ENCODE results near the gene AMY1A.
"Not testable (repeated sequence)": the region's sequence is repeated elsewhere in the genome, so short reads cannot be mapped to it uniquely, and the experiment has no call there.

The AMY1A gene

DNA sequence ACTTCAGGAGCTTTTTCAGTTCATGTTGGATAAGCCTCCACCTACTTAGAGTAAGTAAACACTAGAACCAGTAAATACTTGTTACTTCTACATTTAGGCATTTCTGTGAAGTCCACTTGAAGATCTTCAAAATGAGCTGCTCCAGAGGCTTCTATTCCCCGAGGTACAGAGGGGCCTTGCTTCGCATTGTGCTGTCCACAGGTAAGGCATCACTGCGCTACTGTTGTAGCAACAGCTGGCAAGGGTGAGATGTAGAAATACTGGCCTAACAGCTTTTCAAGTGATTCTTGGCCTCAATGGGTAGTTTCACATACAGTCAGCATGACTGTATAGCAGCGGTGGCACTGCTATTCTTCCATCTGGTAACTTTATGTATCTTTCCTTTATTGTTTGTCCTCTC is 4.7 kb upstream of the AMY1A start:
- not testable (repeated sequence) for H3K9me2 ChIP-seq (replicated peaks; ENCODE audit: low read depth, low read length); H3K9me3 ChIP-seq (ENCODE audit: insufficient read depth, low read depth, low read length); H3K9ac ChIP-seq (ENCODE audit: low read depth, low read length, poor library complexity, severe bottlenecking); H3K27me3 ChIP-seq (ENCODE audit: insufficient read depth, low read length, poor library complexity, severe bottlenecking); H3K4me3 ChIP-seq (ENCODE audit: low read length, poor library complexity, severe bottlenecking); H3K4me2 ChIP-seq (ENCODE audit: low read depth, low read length, poor library complexity, severe bottlenecking); H3F3A ChIP-seq (ENCODE audit: low read depth); H2AFZ ChIP-seq (ENCODE audit: low read length); H3K4me1 ChIP-seq (ENCODE audit: insufficient read depth, low read length, poor library complexity, severe bottlenecking); H3K36me3 ChIP-seq (ENCODE audit: insufficient read depth, low read length); H4K20me1 ChIP-seq (ENCODE audit: insufficient read depth, low read length, poor library complexity, severe bottlenecking); H3K79me2 ChIP-seq (ENCODE audit: insufficient read depth, low read length)

DNA sequence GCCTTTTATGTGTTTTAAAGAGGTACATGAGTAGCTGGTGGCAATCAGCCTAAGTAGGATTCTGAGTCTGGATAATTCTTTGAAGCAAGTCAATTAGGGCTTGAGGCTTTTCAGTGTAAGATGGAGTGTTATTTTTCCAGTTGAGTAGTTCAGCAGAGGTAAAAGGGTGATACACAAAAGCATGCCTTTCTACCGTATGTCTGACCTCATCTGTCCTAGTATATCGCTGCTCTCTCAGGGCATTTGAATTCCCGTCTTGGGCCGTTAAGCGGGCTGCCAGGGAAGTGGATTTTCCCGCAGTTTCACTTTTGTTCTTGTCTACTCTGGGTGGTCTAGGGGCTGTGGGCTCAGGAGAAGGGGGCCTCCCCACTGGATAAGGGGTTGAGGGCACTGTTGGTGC is 1.4 kb upstream of the AMY1A start:
- H3K4me2 ChIP-seq (ENCODE audit: low read depth, low read length, poor library complexity, severe bottlenecking); H3K27me3 ChIP-seq (ENCODE audit: insufficient read depth, low read length, poor library complexity, severe bottlenecking); H3K4me1 ChIP-seq (ENCODE audit: insufficient read depth, low read length, poor library complexity, severe bottlenecking); H3K36me3 ChIP-seq (ENCODE audit: insufficient read depth, low read length); H2AFZ ChIP-seq (ENCODE audit: low read length); H3K4me3 ChIP-seq (ENCODE audit: low read length, poor library complexity, severe bottlenecking); H3F3A ChIP-seq (ENCODE audit: low read depth); H3K9me2 ChIP-seq (replicated peaks; ENCODE audit: low read depth, low read length); H3K79me2 ChIP-seq (ENCODE audit: insufficient read depth, low read length); H3K9ac ChIP-seq (ENCODE audit: low read depth, low read length, poor library complexity, severe bottlenecking); H4K20me1 ChIP-seq (ENCODE audit: insufficient read depth, low read length, poor library complexity, severe bottlenecking); H3K9me3 ChIP-seq (ENCODE audit: insufficient read depth, low read depth, low read length): not testable (repeated sequence)

DNA sequence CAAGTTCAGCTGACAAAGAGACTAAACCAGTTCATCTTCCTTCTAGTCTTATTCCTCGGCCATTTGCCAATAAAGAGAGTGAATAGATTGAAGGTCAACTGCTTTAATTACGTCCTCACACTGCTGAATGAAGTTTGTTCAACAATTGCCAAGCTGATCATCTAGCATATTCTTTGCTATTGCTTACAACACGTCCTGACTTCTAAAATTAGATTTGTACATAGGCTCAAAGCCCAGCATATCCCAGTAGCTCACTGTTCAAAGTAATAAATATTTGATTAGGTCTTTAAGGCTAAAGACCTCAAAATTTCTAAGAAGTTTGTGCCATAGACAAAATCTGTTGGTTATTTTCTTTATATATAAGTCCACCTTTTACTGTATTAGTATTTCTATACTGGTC is 20.8 kb downstream of the AMY1A start:
- not testable (repeated sequence) for H3K9me2 ChIP-seq (replicated peaks; ENCODE audit: low read depth, low read length); H2AFZ ChIP-seq (ENCODE audit: low read length); H4K20me1 ChIP-seq (ENCODE audit: insufficient read depth, low read length, poor library complexity, severe bottlenecking); H3K27me3 ChIP-seq (ENCODE audit: insufficient read depth, low read length, poor library complexity, severe bottlenecking); H3K4me3 ChIP-seq (ENCODE audit: low read length, poor library complexity, severe bottlenecking); H3F3A ChIP-seq (ENCODE audit: low read depth); H3K9ac ChIP-seq (ENCODE audit: low read depth, low read length, poor library complexity, severe bottlenecking); H3K4me2 ChIP-seq (ENCODE audit: low read depth, low read length, poor library complexity, severe bottlenecking); H3K4me1 ChIP-seq (ENCODE audit: insufficient read depth, low read length, poor library complexity, severe bottlenecking); H3K36me3 ChIP-seq (ENCODE audit: insufficient read depth, low read length); H3K9me3 ChIP-seq (ENCODE audit: insufficient read depth, low read depth, low read length); H3K79me2 ChIP-seq (ENCODE audit: insufficient read depth, low read length)

DNA sequence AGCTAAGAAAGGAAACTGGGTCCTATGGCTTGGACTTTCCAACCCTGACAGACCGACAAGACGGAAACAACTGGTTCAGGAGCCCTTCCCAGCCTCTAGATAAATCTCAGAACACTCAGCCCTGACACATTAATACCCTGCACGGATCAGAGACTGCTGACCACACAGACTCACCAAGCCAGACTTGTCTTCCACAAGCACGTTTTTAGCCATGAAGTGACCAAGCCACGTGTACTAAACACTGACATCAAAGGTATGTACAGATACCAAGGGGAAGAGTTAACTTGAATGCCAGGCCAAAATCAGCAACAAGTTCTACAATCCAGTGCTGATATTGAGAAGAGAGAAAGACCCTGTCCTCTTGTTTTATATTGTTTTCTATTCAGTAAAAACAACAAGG is 40.5 kb downstream of the AMY1A start, which contains the start of gene AMY1B:
Gene AMY1B, minus strand, starts transcription at position 101 of the 400 bp plus-strand sequence. CDS start 571 bp downstream, outside the sequence.
- not testable (repeated sequence) for H3K36me3 ChIP-seq (ENCODE audit: insufficient read depth, low read length); H2AFZ ChIP-seq (ENCODE audit: low read length); H3F3A ChIP-seq (ENCODE audit: low read depth); H3K9ac ChIP-seq (ENCODE audit: low read depth, low read length, poor library complexity, severe bottlenecking); H3K9me3 ChIP-seq (ENCODE audit: insufficient read depth, low read depth, low read length); H4K20me1 ChIP-seq (ENCODE audit: insufficient read depth, low read length, poor library complexity, severe bottlenecking); H3K9me2 ChIP-seq (replicated peaks; ENCODE audit: low read depth, low read length); H3K79me2 ChIP-seq (ENCODE audit: insufficient read depth, low read length); H3K4me2 ChIP-seq (ENCODE audit: low read depth, low read length, poor library complexity, severe bottlenecking); H3K27me3 ChIP-seq (ENCODE audit: insufficient read depth, low read length, poor library complexity, severe bottlenecking); H3K4me3 ChIP-seq (ENCODE audit: low read length, poor library complexity, severe bottlenecking); H3K4me1 ChIP-seq (ENCODE audit: insufficient read depth, low read length, poor library complexity, severe bottlenecking)

DNA sequence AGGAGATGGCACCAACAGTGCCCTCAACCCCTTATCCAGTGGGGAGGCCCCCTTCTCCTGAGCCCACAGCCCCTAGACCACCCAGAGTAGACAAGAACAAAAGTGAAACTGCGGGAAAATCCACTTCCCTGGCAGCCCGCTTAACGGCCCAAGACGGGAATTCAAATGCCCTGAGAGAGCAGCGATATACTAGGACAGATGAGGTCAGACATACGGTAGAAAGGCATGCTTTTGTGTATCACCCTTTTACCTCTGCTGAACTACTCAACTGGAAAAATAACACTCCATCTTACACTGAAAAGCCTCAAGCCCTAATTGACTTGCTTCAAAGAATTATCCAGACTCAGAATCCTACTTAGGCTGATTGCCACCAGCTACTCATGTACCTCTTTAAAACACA is 41.9 kb downstream of the AMY1A start:
- H3K4me3 ChIP-seq (ENCODE audit: low read length, poor library complexity, severe bottlenecking); H3K4me2 ChIP-seq (ENCODE audit: low read depth, low read length, poor library complexity, severe bottlenecking); H4K20me1 ChIP-seq (ENCODE audit: insufficient read depth, low read length, poor library complexity, severe bottlenecking); H3K4me1 ChIP-seq (ENCODE audit: insufficient read depth, low read length, poor library complexity, severe bottlenecking); H3K9me2 ChIP-seq (replicated peaks; ENCODE audit: low read depth, low read length); H3K79me2 ChIP-seq (ENCODE audit: insufficient read depth, low read length); H3F3A ChIP-seq (ENCODE audit: low read depth); H3K27me3 ChIP-seq (ENCODE audit: insufficient read depth, low read length, poor library complexity, severe bottlenecking); H2AFZ ChIP-seq (ENCODE audit: low read length); H3K9me3 ChIP-seq (ENCODE audit: insufficient read depth, low read depth, low read length); H3K9ac ChIP-seq (ENCODE audit: low read depth, low read length, poor library complexity, severe bottlenecking); H3K36me3 ChIP-seq (ENCODE audit: insufficient read depth, low read length): not testable (repeated sequence)

DNA sequence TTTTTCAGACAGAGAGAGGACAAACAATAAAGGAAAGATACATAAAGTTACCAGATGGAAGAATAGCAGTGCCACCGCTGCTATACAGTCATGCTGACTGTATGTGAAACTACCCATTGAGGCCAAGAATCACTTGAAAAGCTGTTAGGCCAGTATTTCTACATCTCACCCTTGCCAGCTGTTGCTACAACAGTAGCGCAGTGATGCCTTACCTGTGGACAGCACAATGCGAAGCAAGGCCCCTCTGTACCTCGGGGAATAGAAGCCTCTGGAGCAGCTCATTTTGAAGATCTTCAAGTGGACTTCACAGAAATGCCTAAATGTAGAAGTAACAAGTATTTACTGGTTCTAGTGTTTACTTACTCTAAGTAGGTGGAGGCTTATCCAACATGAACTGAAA is 45.1 kb downstream of the AMY1A start:
- not testable (repeated sequence) for H3F3A ChIP-seq (ENCODE audit: low read depth); H3K4me1 ChIP-seq (ENCODE audit: insufficient read depth, low read length, poor library complexity, severe bottlenecking); H4K20me1 ChIP-seq (ENCODE audit: insufficient read depth, low read length, poor library complexity, severe bottlenecking); H3K4me3 ChIP-seq (ENCODE audit: low read length, poor library complexity, severe bottlenecking); H2AFZ ChIP-seq (ENCODE audit: low read length); H3K9me3 ChIP-seq (ENCODE audit: insufficient read depth, low read depth, low read length); H3K79me2 ChIP-seq (ENCODE audit: insufficient read depth, low read length); H3K9me2 ChIP-seq (replicated peaks; ENCODE audit: low read depth, low read length); H3K36me3 ChIP-seq (ENCODE audit: insufficient read depth, low read length); H3K27me3 ChIP-seq (ENCODE audit: insufficient read depth, low read length, poor library complexity, severe bottlenecking); H3K4me2 ChIP-seq (ENCODE audit: low read depth, low read length, poor library complexity, severe bottlenecking); H3K9ac ChIP-seq (ENCODE audit: low read depth, low read length, poor library complexity, severe bottlenecking)

DNA sequence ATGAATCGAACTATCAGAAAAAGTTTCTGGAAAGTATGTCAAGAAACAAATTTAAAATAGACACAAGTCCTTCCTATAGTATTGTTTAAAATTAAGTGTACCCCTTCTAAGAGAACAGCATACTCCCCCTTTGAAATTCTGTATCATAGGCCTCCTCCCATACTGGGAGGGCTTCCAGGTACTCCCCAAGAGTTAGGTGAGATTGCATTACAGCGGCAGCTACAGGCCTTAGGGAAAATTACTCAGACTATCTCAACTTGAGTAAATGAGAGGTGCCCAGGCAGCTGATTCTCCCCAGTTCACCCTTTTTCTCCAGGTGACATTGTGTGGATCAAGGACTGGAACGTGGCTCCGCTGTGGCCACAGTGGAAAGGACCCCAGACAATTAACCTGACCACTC is 45.7 kb downstream of the AMY1A start:
- H3K4me2 ChIP-seq (ENCODE audit: low read depth, low read length, poor library complexity, severe bottlenecking); H3K9ac ChIP-seq (ENCODE audit: low read depth, low read length, poor library complexity, severe bottlenecking); H3K9me3 ChIP-seq (ENCODE audit: insufficient read depth, low read depth, low read length); H3K36me3 ChIP-seq (ENCODE audit: insufficient read depth, low read length); H3K4me3 ChIP-seq (ENCODE audit: low read length, poor library complexity, severe bottlenecking); H3K79me2 ChIP-seq (ENCODE audit: insufficient read depth, low read length); H2AFZ ChIP-seq (ENCODE audit: low read length); H3K9me2 ChIP-seq (replicated peaks; ENCODE audit: low read depth, low read length); H3K4me1 ChIP-seq (ENCODE audit: insufficient read depth, low read length, poor library complexity, severe bottlenecking); H3K27me3 ChIP-seq (ENCODE audit: insufficient read depth, low read length, poor library complexity, severe bottlenecking); H3F3A ChIP-seq (ENCODE audit: low read depth); H4K20me1 ChIP-seq (ENCODE audit: insufficient read depth, low read length, poor library complexity, severe bottlenecking): not testable (repeated sequence)

DNA sequence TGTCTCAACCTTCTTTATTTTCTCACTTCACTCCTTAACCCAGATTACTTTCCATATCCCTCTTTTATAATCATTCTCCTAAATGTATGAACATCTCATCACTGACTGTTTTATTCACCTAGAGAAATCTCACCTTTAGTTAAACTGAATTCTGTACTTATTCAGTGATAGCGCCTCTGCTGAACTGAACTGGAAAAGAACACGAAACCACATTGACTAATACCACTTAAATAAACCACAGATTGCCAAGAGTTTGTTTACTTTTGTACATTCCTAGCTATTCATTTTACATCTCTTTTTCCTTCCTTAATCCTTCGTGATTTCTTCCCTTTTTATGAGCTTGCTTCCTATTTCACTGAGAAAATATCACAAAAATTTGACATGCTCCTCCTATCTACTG is 52.1 kb downstream of the AMY1A start:
- not testable (repeated sequence) for H3K9ac ChIP-seq (ENCODE audit: low read depth, low read length, poor library complexity, severe bottlenecking); H4K20me1 ChIP-seq (ENCODE audit: insufficient read depth, low read length, poor library complexity, severe bottlenecking); H3K4me2 ChIP-seq (ENCODE audit: low read depth, low read length, poor library complexity, severe bottlenecking); H3F3A ChIP-seq (ENCODE audit: low read depth); H3K9me3 ChIP-seq (ENCODE audit: insufficient read depth, low read depth, low read length); H3K9me2 ChIP-seq (replicated peaks; ENCODE audit: low read depth, low read length); H3K4me3 ChIP-seq (ENCODE audit: low read length, poor library complexity, severe bottlenecking); H3K4me1 ChIP-seq (ENCODE audit: insufficient read depth, low read length, poor library complexity, severe bottlenecking); H3K36me3 ChIP-seq (ENCODE audit: insufficient read depth, low read length); H3K27me3 ChIP-seq (ENCODE audit: insufficient read depth, low read length, poor library complexity, severe bottlenecking); H2AFZ ChIP-seq (ENCODE audit: low read length); H3K79me2 ChIP-seq (ENCODE audit: insufficient read depth, low read length)
